GM12878 (cell line): ENCODE measurements around the gene PRM2. TPM values are rescaled to one million over a fixed set of nuclear protein-coding genes. Genes with fewer than 3 reads are reported as not detected.

Experiments
- ASH2L ChIP-seq: fragments of 300-600, 200-600 bp; sonication (generic); IDR thresholded peaks from 2 replicates; pipeline ENCODE4 v1.6.1; 2017; ENCODE audit warnings: low read depth, mild to moderate bottlenecking, borderline replicate concordance
- ATF2 ChIP-seq: IDR thresholded peaks from 2 replicates; pipeline ENCODE4 v1.6.1; 2012; ENCODE audit warnings: low read length, inconsistent platforms
- CBFB ChIP-seq: IDR thresholded peaks from 2 replicates; pipeline ENCODE4 v1.6.1; 2016; ENCODE audit warnings: antibody characterized with exemption, low read depth
- E2F4 ChIP-seq: IDR thresholded peaks from 2 replicates; pipeline ENCODE4 v1.6.1; 2012; ENCODE audit warnings: low read depth, low read length, improper control_type of control experiment
- EGR1 ChIP-seq, 2 experiments: IDR thresholded peaks; 1 replicate in 1 of 2; 2 replicates in 1 of 2; pipeline ENCODE4 v1.6.1; 2011 to 2012; ENCODE audit warnings: low read depth in 2 of 2, low read length in 2 of 2, borderline replicate concordance in 1 of 2, mild to moderate bottlenecking in 1 of 2, moderate library complexity in 1 of 2
- ELK1 ChIP-seq: IDR thresholded peaks from 2 replicates; pipeline ENCODE4 v1.6.1; 2012; ENCODE audit warnings: low read depth, low read length, improper control_type of control experiment
- EP300 ChIP-seq, 2 experiments: fragments of 150-350 bp in 1 of 2; IDR thresholded peaks; 2 replicates each; pipeline ENCODE4 v1.6.1; 2011 to 2012; ENCODE audit warnings: low read depth in 2 of 2, low read length in 2 of 2, borderline replicate concordance in 1 of 2, improper control_type of control experiment in 1 of 2, inconsistent platforms in 1 of 2; ENCODE audit not compliant: control insufficient read depth in 1 of 2
- EZH2 ChIP-seq: IDR thresholded peaks from 2 replicates; pipeline ENCODE4 v1.6.1; 2012; ENCODE audit warnings: low read depth, mild to moderate bottlenecking, control low read depth, inconsistent platforms, low read length, borderline replicate concordance; ENCODE audit not compliant: control insufficient read depth
- HDAC2 ChIP-seq: fragments of 200-600 bp; sonication (generic); IDR thresholded peaks from 2 replicates; pipeline ENCODE4 v1.6.1; 2017
- HDAC6 ChIP-seq: fragments of 200-600 bp; sonication (generic); IDR thresholded peaks from one replicate; pipeline ENCODE4 v1.8.0; 2017; ENCODE audit warnings: antibody characterized with exemption; ENCODE audit not compliant: unreplicated experiment
- HDGF ChIP-seq: fragments of 450-650 bp; IDR thresholded peaks from 2 replicates; pipeline ENCODE4 v1.6.1; 2016; ENCODE audit warnings: antibody characterized with exemption
- KDM1A ChIP-seq: fragments of 200-600 bp; sonication (generic); IDR thresholded peaks from 2 replicates; pipeline ENCODE4 v1.6.1; 2016; ENCODE audit warnings: borderline replicate concordance
- LARP7 ChIP-seq: fragments of 450-650 bp; IDR thresholded peaks from 2 replicates; pipeline ENCODE4 v1.6.1; 2017; ENCODE audit warnings: mild to moderate bottlenecking
- MAX ChIP-seq: IDR thresholded peaks from 2 replicates; pipeline ENCODE4 v1.6.1; 2012; ENCODE audit warnings: low read depth, low read length, improper control_type of control experiment
- MLLT1 ChIP-seq: fragments of 450-650 bp; IDR thresholded peaks from 2 replicates; pipeline ENCODE4 v1.6.1; 2016; ENCODE audit warnings: mild to moderate bottlenecking
- MXI1 ChIP-seq: fragments of 150-350 bp; IDR thresholded peaks from 2 replicates; pipeline ENCODE4 v1.6.1; 2011; ENCODE audit warnings: low read depth, mild to moderate bottlenecking, inconsistent platforms, low read length, improper control_type of control experiment
- NFYA ChIP-seq: IDR thresholded peaks from 2 replicates; pipeline ENCODE4 v1.6.1; 2011; ENCODE audit warnings: low read depth, mild to moderate bottlenecking, low read length, improper control_type of control experiment, borderline replicate concordance
- POLR2AphosphoS2 ChIP-seq: IDR thresholded peaks from 2 replicates; pipeline ENCODE4 v1.6.1; 2011; ENCODE audit warnings: low read depth, mild to moderate bottlenecking, low read length, improper control_type of control experiment, moderate library complexity
- POLR2AphosphoS5 ChIP-seq: IDR thresholded peaks from 2 replicates; pipeline ENCODE4 v1.6.1; 2011; ENCODE audit warnings: mild to moderate bottlenecking, low read length, inconsistent platforms
- RFX5 ChIP-seq: IDR thresholded peaks from 2 replicates; pipeline ENCODE4 v1.6.1; 2011; ENCODE audit warnings: low read depth, low read length, improper control_type of control experiment
- SMC3 ChIP-seq: IDR thresholded peaks from 2 replicates; pipeline ENCODE4 v1.6.1; 2011; ENCODE audit warnings: low read length, improper control_type of control experiment, borderline replicate concordance
- SP1 ChIP-seq: IDR thresholded peaks from one replicate; pipeline ENCODE4 v1.6.1; 2011; ENCODE audit warnings: low read depth, low read length
- SREBF2 ChIP-seq: IDR thresholded peaks from 2 replicates; pipeline ENCODE4 v1.6.1; 2012; ENCODE audit warnings: mild to moderate bottlenecking, low read length
- TAF1 ChIP-seq: IDR thresholded peaks from 2 replicates; pipeline ENCODE4 v1.6.1; 2011; ENCODE audit warnings: mild to moderate bottlenecking, low read depth, low read length, borderline replicate concordance
- TCF7 ChIP-seq: IDR thresholded peaks from 2 replicates; pipeline ENCODE4 v1.6.1; 2014; ENCODE audit warnings: antibody characterized with exemption, borderline replicate concordance
- ZZZ3 ChIP-seq: IDR thresholded peaks from 2 replicates; pipeline ENCODE4 v1.6.1; 2011; ENCODE audit warnings: low read depth; ENCODE audit not compliant: control insufficient read depth, insufficient read length
- polyA plus RNA-seq, 11 experiments: library from polyadenylated mRNA; depleted of rRNA in 4 of 11; unstranded in 6 of 11; stranded (reverse) in 5 of 11; fragments of >200 nt; fragmentation: Nextera tagmentation in 4 of 11; fragmentation: Illumina TruSeq in 1 of 11; extraction: Ambion mirVana in 4 of 11; extraction: Trizol in 1 of 11; gene quantifications; 1 replicate in 1 of 11; 2 replicates in 10 of 11; pipeline versions ENCODE4 v1.2.1 to v1.2.3, GENCODE V29; 2011 to 2016; ENCODE audit warnings: inconsistent platforms in 2 of 11, missing spikeins in 2 of 11, low read depth in 1 of 11
- total RNA-seq, 4 experiments: library from RNA; depleted of rRNA in 3 of 4; stranded (reverse); fragments of >200 nt in 3 of 4; fragmentation: Illumina TruSeq in 1 of 4; extraction: Trizol in 1 of 4; gene quantifications; 2 replicates each; pipeline versions ENCODE4 v1.2.1 to v1.2.3, GENCODE V29; 2013 to 2021

The PRM2 gene
- total and polyA plus RNA-seq, 10 of the 15 experiments (the other 5 are each of a cell fraction or from before 2014, with no cell fraction given), result not detected

- TF ChIP-seq MAX (peak; percentile 82), POLR2AphosphoS5 (peak; percentile 64), SMC3 (peak; percentile 19; the same call in 1 of the 2 replicates), MXI1 (0 out of 2 replicates have a peak, but pooled peaks have one; percentile 65), EZH2 (no peak), TCF7 (no peak), ASH2L (no peak), KDM1A (no peak), ZZZ3 (no peak), HDAC2 (no peak), SP1 (no peak), ATF2 (no peak), SREBF2 (no peak), HDAC6 (peak; percentile 76), HDGF (no peak), RFX5 (no peak), E2F4 (no peak), POLR2AphosphoS2 (no peak; the same call in 1 of the 2 replicates), CBFB (no peak), NFYA (no peak), MLLT1 (0 out of 2 replicates have a peak, but pooled peaks have one; percentile 15), LARP7 (peak; percentile 89; the same call in 1 of the 2 replicates), EGR1 (IDR thresholded peaks at IDR 0.05; ENCODE audit: borderline replicate concordance in 1 of 2, low read depth in 2 of 2, low read length in 2 of 2) (0 out of 3 replicates have a peak, but pooled peaks of 1 of the 2 experiments have one; percentile 2), ELK1 (no peak), TAF1 (no peak; the same call in 1 of the 2 replicates), EP300 (IDR thresholded peaks at IDR 0.05; ENCODE audit: borderline replicate concordance in 1 of 2, control insufficient read depth in 1 of 2, low read depth in 2 of 2, low read length in 2 of 2) (no peak)
These were observed 21.2 kb downstream of the PRM2 start (continued) for GRCh38 chr16:11254913-11255736.
